B cell (primary cell): ENCODE data around the gene SAMM50. TPM values are rescaled to one million over a fixed set of nuclear protein-coding genes. Genes with fewer than 3 reads are reported as not detected.

Source experiments
- ATAC-seq: fragments of 200-7000 bp; cut with Tn5 transposase; one replicate; pipeline ENCODE4 v1.10.0; 2021; ENCODE audit warnings: low read depth, mild to moderate bottlenecking, moderate number of reproducible peaks, moderate library complexity
- CTCF ChIA-PET: fragments of 350-600 bp; sonication (Branson Sonifier 250); formaldehyde crosslinking; loops from one replicate; lab custom pipeline; 2021; ENCODE audit warnings: antibody characterized with exemption, inconsistent platforms; lab: Charles Lee
- POLR2A ChIA-PET: fragments of 350-600 bp; sonication (Branson Sonifier 250); formaldehyde crosslinking; loops from one replicate; lab custom pipeline; 2021; ENCODE audit warnings: antibody characterized with exemption; lab: Charles Lee
- DNase-seq: peaks from one replicate; pipeline ENCODE4 v3.0.0; 2013
- H2AFZ ChIP-seq: 2 replicates; pipeline ENCODE4 v1.6.1; 2012; ENCODE audit warnings: mild to moderate bottlenecking, low read depth, low read length; ENCODE audit not compliant: insufficient read depth, poor library complexity, severe bottlenecking
- H3K27ac ChIP-seq, 2 donors: 1 replicate in 1 of 2; 2 replicates in 1 of 2; pipeline ENCODE4 v1.5.1; 2012 to 2013; ENCODE audit warnings: low read length in 2 of 2, mild to moderate bottlenecking in 2 of 2, moderate library complexity in 1 of 2
- H3K27me3 ChIP-seq, 4 experiments: fragments of 200-600 bp in 1 of 4; sonication (generic) in 1 of 4; replicated peaks in 1 of 4; 1 replicate in 2 of 4; 2 replicates in 2 of 4; pipeline versions ENCODE4 v1.6.1 to v1.7.0; 2013 to 2016; ENCODE audit warnings: low read length in 3 of 4, mild to moderate bottlenecking in 2 of 4, mixed read lengths in 1 of 4, moderate library complexity in 1 of 4; ENCODE audit not compliant: insufficient read depth in 4 of 4, control insufficient read depth in 3 of 4; ENCODE audit errors: control extremely low read depth in 1 of 4
- H3K36me3 ChIP-seq, 2 experiments: replicated peaks in 1 of 2; 1 replicate in 1 of 2; 2 replicates in 1 of 2; pipeline versions ENCODE4 v1.6.1 to v1.7.1; 2013; ENCODE audit warnings: low read length in 1 of 2; ENCODE audit not compliant: insufficient read depth in 2 of 2, control insufficient read depth in 1 of 2; ENCODE audit errors: control extremely low read depth in 1 of 2, extremely low read depth in 1 of 2
- H3K4me1 ChIP-seq, 2 donors: fragments of 200-600 bp in 1 of 2; sonication (generic) in 1 of 2; 1 replicate in 1 of 2; 2 replicates in 1 of 2; pipeline versions ENCODE4 v1.5.1 to v1.6.1; 2013 to 2017; ENCODE audit warnings: low read length in 2 of 2; ENCODE audit not compliant: control insufficient read depth in 2 of 2, insufficient read depth in 2 of 2
- H3K4me2 ChIP-seq: replicated peaks from 2 replicates; pipeline ENCODE3; 2012; ENCODE audit warnings: mild to moderate bottlenecking, low read depth, low read length; ENCODE audit not compliant: poor library complexity, severe bottlenecking
- H3K4me3 ChIP-seq, 5 experiments: fragments of 200-600 bp in 1 of 5; sonication (generic) in 1 of 5; 1 replicate in 3 of 5; 2 replicates in 2 of 5; pipeline versions ENCODE4 v1.5.1 to v1.7.0; 2011 to 2016; ENCODE audit warnings: low read length in 4 of 5, mild to moderate bottlenecking in 4 of 5, low read depth in 2 of 5, control low read depth in 1 of 5, moderate library complexity in 1 of 5; ENCODE audit not compliant: insufficient read depth in 1 of 5; ENCODE audit errors: control extremely low read depth in 1 of 5, extremely low read depth in 1 of 5
- H3K79me2 ChIP-seq: fragments of 200-600 bp; sonication (generic); one replicate; pipeline ENCODE4 v1.6.0; 2016; ENCODE audit warnings: low read length; ENCODE audit not compliant: control insufficient read depth, insufficient read depth
- H3K9ac ChIP-seq: fragments of 200-600 bp; sonication (generic); 2 replicates; pipeline ENCODE4 v1.6.1; 2017; ENCODE audit warnings: mild to moderate bottlenecking, low read length, moderate library complexity
- H3K9me3 ChIP-seq, 3 donors: one replicate each; pipeline versions ENCODE4 v1.6.1 to v1.7.1; 2013; ENCODE audit warnings: low read length in 2 of 3; ENCODE audit not compliant: control insufficient read depth in 2 of 3, insufficient read depth in 1 of 3; ENCODE audit errors: control extremely low read depth in 1 of 3
- H4K20me1 ChIP-seq: 2 replicates; pipeline ENCODE4 v1.6.0; 2012; ENCODE audit warnings: mild to moderate bottlenecking, low read length; ENCODE audit not compliant: insufficient read depth, control insufficient read depth, poor library complexity, severe bottlenecking
- H3K27ac Mint-ChIP-seq: one replicate; pipeline ENCODE4 v1.8.0; 2021; ENCODE audit warnings: mixed read lengths
- H3K27me3 Mint-ChIP-seq: one replicate; pipeline ENCODE4 v1.8.0; 2021; ENCODE audit warnings: mixed read lengths
- H3K4me1 Mint-ChIP-seq: one replicate; pipeline ENCODE4 v1.8.0; 2021; ENCODE audit warnings: mixed read lengths
- H3K4me3 Mint-ChIP-seq: one replicate; pipeline ENCODE4 v1.8.0; 2021; ENCODE audit warnings: mixed read lengths
- H3K9me3 Mint-ChIP-seq: one replicate; pipeline ENCODE4 v1.8.0; 2022; ENCODE audit warnings: mixed read lengths; ENCODE audit not compliant: insufficient read depth
- CTCF ChIP-seq: fragments of 200-600 bp; IDR thresholded peaks from one replicate; pipeline ENCODE4 v1.8.0; 2022; ENCODE audit warnings: antibody characterized with exemption, mild to moderate bottlenecking
- EZH2 ChIP-seq: IDR thresholded peaks from 2 replicates; pipeline ENCODE4 v1.6.1; 2012; ENCODE audit warnings: borderline replicate concordance, low read depth, mild to moderate bottlenecking, moderate library complexity, low read length; ENCODE audit not compliant: insufficient read depth, poor library complexity, severe bottlenecking
- WGBS: methylation state at CpG from one replicate; pipeline ENCODE4 v1.1.5; 2013; ENCODE audit warnings: missing lambda C conversion rate; ENCODE audit not compliant: insufficient coverage; 5-methylcytosine and 5-hydroxymethylcytosine counted together
- intact Hi-C: fragments of 100-400 bp; cut with micrococcal nuclease; formaldehyde crosslinking; loops from one replicate; pipeline ENCODE4 v1.10.0; 2022
- polyA plus RNA-seq: library from polyadenylated mRNA; depleted of rRNA; stranded (reverse); fragments of >200 nt; gene quantifications from 2 replicates; pipeline ENCODE4 v1.2.3, GENCODE V29; 2012
- total RNA-seq, 2 donors: library from RNA; stranded (reverse); fragments of 120-200 nt in 1 of 2; gene quantifications; 1 replicate in 1 of 2; 2 replicates in 1 of 2; pipeline versions ENCODE4 v1.2.3 to v1.2.4, GENCODE V29; 2013 to 2022

The SAMM50 gene
- total and polyA plus RNA-seq, 2 donors (not counting 1 experiment from before 2014, with no cell fraction given) = 18.8 to 43.2 TPM

DNA sequence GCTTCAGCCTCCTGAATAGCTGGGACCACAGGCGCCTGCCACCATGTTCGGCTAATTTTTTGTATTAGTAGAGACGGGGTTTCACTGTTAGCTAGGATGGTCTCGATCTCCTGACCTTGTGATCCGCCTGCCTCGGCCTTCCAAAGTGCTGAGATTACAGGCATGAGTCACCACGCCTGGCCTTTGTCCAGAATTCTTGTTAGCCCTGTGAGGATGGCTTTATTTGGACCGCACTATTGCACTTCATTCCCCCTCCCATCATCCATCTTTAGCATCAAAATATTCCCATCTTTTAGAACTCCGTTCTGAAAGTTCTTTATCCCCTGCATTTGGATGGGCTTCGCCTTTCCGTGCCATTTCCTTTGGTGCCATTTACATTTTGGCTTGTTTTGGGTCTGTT, 2.6 kb downstream of the SAMM50 start:
- no peak overlapping the region for H3K4me2 ChIP-seq
- intact Hi-C loops = loop anchor here (5.0 kb wide), 2 partner anchors 224 to 771 kb away; partner anchors contain the start of genes PARVG and TTLL12
- Mint-ChIP-seq H3K4me1 (peaks cover 44% of the 10 kb centered on the region), H3K9me3 (no peaks in the 10 kb centered on the region), H3K27ac (no peak overlapping the region), H3K4me3 (peak overlapping the region; percentile 40), H3K27me3 (no peaks in the 10 kb centered on the region)
- H3K9me3 ChIP-seq = no peaks in the 10 kb centered on the region
- no peak for DNase-seq
- POLR2A ChIA-PET = interaction anchor here (0.6 kb wide), 1 partner anchor 9 kb away, joined by 3 read pairs; no protein-coding TSS in a partner anchor
- H3K9ac ChIP-seq = no peak overlapping the region
- CTCF ChIA-PET = interaction anchor here (1.2 kb wide), 1 partner anchor 12 kb away, joined by 5 read pairs; no protein-coding TSS in a partner anchor
- peaks cover 73% of the 10 kb centered on the region for H3K79me2 ChIP-seq
- H3K27me3 ChIP-seq = no peaks in the 10 kb centered on the region
- TF ChIP-seq EZH2 (no peak), CTCF (no peak)
- peaks cover 18 to 23% of the 10 kb centered on the region in 2 donors for H3K4me1 ChIP-seq
- WGBS = 98% methylated on average over 9 of the region's 11 CpGs
- H3K4me3 ChIP-seq = no peak overlapping the region
- H3K27ac ChIP-seq = no peak overlapping the region
- H3K36me3 ChIP-seq = peaks cover 3 to 4% of the 10 kb centered on the region in 2 experiments
- H2AFZ ChIP-seq = no peak overlapping the region
- H4K20me1 ChIP-seq = peaks cover 46% of the 10 kb centered on the region
- no peak for ATAC-seq

DNA sequence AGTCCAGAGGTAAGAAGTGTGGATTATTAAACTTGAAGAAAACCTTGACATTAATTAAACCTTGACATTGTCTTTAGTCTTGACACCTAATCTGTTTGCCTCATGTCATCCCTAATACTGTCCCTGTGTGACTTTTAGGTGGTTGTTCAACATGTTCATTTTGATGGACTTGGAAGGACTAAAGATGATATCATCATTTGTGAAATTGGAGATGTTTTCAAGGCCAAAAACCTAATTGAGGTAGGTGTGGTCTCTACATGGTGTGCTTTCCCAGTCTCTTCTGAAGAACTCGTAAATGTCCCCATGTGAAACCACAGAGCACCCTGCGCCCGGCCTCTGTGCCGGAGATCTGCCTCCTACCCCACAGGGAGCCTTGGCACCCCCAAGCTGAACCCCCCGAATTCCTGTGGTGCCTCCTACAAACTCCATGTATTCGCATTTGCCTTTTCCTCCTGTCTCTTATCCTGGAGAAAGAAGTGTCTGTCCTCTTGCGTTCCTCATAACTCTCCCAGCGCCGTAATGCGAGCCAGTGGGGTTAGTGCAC, 9.1 kb downstream of the SAMM50 start:
- Histone ChIP-seq H3K4me2 (no peak overlapping the region), H3K4me3 (no peak overlapping the region), H3K27ac (no peak overlapping the region), H3K9ac (no peak overlapping the region), H3K9me3 (no peaks in the 10 kb centered on the region), H2AFZ (no peak overlapping the region), H3K36me3 (peaks cover 6 to 62% of the 10 kb centered on the region in 2 experiments), H3K27me3 (no peaks in the 10 kb centered on the region), H3K79me2 (peaks cover 73% of the 10 kb centered on the region), H4K20me1 (peaks cover 39% of the 10 kb centered on the region), H3K4me1 (no peaks in the 10 kb centered on the region)
- H3K4me3 Mint-ChIP-seq = no peak overlapping the region
- H3K9me3 Mint-ChIP-seq = no peaks in the 10 kb centered on the region
- ATAC-seq = no peak
- TF ChIP-seq CTCF = no peak
- TF ChIP-seq EZH2 = no peak
- 95% methylated on average over 9 of the region's 10 CpGs for WGBS
- peaks cover 4% of the 10 kb centered on the region for H3K4me1 Mint-ChIP-seq
- ChIA-PET CTCF (no interaction called here), POLR2A (no interaction called here)
- H3K27me3 Mint-ChIP-seq = no peaks in the 10 kb centered on the region
- no peak overlapping the region for H3K27ac Mint-ChIP-seq
- no peak for DNase-seq
- intact Hi-C loops = no loop called here
